D721Med (cell line): ENCODE measurements around the gene FMO2.
A peak's percentile ranks its signal among the peaks of the same experiment; 100 is the strongest.

Experiments used
- DNase-seq: peaks from one replicate; pipeline ENCODE4 v3.0.0; 2011; ENCODE audit warnings: low spot score; ENCODE audit not compliant: insufficient read length
- FAIRE-seq: peaks from 2 replicates; lab custom pipeline; 2011; peaks lifted over from hg19 to GRCh38; lab: Jason Lieb, UNC
- TF ChIP-seq, protein P1 (sequence below): IDR thresholded peaks from 2 replicates; pipeline ENCODE4 v1.5.1; 2012; ENCODE audit warnings: mild to moderate bottlenecking, control low read depth; ENCODE audit not compliant: insufficient read depth; ENCODE audit errors: missing control alignments

The FMO2 gene

DNA sequence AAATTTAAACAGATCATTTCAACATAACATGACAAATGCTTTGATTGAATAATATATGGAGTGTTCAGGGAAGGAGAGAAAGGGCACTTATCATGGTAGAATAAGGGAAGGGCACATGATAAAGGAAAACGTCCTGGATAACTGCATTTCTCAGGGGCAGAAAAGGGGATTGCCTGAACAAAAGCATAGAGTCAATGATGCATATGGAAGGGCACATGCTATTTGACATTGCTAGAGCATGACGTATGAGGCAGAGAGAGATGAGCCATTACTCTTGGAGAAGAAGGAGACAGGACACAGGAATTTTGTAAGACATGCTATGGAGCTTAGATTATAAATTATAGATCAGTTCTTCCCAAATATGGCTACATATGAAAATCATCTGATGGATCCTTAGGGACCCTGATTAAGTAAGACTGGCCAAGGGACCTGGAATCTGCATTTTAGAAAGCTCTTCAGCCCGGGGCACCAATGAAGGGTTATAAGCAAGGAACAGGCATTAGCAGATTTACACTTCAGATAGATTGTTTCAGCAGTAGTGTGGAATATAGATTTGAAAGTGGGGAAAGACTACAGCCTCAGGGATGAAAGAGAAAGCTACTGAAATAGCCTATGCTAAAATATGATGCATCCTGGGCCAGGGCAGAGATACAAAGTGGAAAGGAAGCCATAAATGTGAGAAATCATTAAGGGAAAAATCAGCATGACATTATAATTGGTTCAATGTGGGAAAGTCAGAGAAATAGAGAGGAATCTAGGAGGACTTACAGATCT lies 21.3 kb downstream of the FMO2 start:
- TF ChIP-seq, protein P1, sequence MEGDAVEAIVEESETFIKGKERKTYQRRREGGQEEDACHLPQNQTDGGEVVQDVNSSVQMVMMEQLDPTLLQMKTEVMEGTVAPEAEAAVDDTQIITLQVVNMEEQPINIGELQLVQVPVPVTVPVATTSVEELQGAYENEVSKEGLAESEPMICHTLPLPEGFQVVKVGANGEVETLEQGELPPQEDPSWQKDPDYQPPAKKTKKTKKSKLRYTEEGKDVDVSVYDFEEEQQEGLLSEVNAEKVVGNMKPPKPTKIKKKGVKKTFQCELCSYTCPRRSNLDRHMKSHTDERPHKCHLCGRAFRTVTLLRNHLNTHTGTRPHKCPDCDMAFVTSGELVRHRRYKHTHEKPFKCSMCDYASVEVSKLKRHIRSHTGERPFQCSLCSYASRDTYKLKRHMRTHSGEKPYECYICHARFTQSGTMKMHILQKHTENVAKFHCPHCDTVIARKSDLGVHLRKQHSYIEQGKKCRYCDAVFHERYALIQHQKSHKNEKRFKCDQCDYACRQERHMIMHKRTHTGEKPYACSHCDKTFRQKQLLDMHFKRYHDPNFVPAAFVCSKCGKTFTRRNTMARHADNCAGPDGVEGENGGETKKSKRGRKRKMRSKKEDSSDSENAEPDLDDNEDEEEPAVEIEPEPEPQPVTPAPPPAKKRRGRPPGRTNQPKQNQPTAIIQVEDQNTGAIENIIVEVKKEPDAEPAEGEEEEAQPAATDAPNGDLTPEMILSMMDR, result no peak
- FAIRE-seq, result no peak
- no peak for DNase-seq

DNA sequence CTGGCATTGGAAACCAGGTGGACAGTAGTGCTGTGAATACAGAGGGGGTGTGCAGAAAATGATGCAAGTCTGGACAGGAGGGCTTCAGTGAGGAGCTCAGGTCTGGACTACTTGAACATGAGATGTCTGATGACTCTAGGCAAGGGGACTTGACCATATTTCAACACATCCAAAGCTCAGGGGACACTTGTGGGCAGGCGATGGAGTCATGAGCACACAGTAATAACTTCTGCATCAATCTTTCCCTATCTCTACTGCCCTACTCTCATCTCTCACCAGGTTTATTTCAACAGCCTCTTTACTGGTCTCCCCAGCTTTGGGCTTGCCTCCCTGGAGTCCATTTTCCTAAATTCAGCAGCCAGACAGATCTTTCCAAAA lies 21.9 kb downstream of the FMO2 start:
- FAIRE-seq (no peak), DNase-seq (no peak)
- TF ChIP-seq, protein P1, result no peak

DNA sequence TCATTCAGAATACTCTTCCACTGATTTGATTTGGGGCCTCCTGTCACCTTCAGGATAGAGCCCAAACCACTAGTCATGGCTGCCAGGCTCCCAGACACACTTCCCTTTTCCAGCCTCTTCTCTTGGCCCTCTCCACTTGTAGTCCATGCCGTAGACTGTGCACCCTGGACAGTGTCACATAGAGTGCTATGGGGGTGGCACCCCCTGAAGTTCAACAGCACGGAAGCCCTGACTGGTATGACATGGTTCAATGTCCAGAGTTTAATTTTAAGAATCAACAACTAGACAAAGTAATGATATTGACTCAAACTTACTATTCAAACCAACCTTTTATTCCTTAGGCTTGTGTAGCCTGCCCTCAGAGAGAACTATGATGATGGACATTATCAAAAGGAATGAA lies 22.3 kb downstream of the FMO2 start:
- TF ChIP-seq, protein P1, result no peak
- FAIRE-seq (no peak), DNase-seq (no peak)

DNA sequence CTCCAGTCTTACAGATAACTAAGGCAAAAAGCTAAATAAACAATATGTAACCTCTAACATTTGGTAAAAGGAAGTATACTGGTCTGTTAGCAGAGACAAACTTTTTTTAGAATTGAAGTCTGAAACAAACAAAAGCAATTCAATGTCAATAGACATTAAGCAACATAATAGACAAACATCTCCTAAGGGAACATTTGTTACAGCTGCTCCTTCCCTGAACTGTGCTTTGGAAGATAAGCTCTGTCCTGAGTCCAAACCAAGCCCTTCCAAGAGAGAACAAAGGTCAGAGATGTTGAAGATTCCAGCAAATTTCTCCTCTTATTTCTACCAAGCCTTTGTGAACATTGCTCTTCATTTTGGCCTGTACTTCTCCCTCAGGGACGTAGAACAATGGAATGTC lies 25.3 kb downstream of the FMO2 start:
- FAIRE-seq (peak; percentile 87), DNase-seq (no peak)
- TF ChIP-seq, protein P1, result no peak

DNA sequence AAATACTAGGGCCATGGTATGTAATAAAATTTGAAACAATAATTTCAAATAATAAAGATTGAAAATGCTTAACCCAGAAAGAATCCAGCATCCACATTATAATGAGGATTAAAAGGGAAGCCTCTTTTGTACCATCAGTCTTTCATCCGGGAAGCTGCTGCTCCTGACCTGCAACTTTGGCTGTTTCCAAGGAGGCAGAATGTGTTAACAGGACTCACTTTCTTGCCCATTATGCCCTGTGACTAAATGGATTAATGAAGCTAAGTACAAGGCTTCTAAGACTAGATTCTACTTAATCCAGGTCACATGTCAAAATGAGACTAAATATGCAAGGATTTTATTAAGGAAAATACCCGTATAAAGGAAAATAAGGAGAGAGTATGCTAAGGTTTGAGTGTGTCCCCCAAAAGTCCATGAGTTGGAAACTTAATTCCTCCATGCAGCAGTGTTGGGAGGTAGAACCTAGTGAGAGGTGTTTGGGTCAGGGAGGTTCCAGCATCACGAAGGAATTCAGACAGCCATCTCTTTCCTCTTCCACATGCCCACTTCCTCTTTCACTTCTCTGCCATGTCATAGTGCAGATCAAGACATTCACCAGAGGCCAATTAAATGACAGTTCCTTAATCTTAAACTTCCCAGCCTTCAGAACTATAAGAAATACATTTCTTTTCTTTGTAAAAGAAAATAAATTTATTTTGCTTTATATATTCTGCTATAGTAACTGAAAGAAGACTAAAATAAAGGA lies 27.7 kb downstream of the FMO2 start:
- peak; percentile 53 for FAIRE-seq

DNA sequence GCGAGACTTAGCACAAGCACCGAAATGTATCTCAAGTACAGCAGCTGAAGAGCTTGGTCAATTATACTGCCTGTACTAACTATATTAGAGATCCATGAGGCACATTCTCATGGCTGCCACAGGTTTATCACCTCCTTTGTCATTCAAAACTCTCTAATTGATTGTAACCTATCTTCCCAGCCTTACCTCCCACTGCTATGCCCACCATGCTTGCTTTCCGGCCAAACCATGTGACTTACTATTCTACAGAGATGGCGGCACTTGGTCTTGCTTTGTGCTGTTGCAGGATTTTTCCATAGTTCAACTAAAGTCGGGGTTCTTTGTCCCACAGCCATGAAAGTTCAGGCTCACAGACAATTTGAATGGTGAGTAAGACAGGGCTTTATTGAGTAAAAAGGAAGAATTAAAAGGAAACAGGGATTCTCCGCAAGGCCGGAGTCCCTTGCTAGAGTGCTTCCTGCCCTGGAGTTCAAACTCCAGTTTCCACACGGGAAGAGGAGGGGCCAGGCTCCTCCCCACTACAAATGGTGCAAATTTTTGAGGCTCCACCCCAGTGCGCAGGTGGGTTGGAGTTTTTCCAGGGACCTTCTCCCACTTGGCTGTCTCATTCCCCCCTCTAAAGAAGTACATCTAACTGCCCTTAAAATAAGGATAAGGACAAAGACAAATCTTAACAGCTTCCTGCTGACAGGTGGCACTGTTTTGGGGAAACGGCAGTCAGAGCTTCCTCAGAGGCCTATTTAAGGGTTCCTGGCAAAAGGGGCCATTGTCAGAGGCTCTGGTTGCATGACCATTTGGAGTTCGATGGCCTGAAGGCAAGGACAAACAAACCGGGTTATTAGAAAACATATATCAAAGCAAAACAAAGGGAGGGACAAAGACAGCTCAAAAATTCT lies 28.7 kb downstream of the FMO2 start:
- no peak for FAIRE-seq
- TF ChIP-seq, protein P1, result no peak
- no peak for DNase-seq

More for the DNA sequence above, 27.7 kb downstream of the FMO2 start:
- no peak for DNase-seq
- TF ChIP-seq, protein P1, result no peak
